GM12874 (cell line): Measurements from ENCODE around the gene RGL1.

Experiments
- CTCF ChIP-seq: IDR thresholded peaks from 2 replicates; pipeline ENCODE4 v1.5.1; 2011; ENCODE audit warnings: low read depth, mild to moderate bottlenecking, control low read depth, low read length, moderate library complexity; ENCODE audit not compliant: insufficient read depth

Gene RGL1

DNA sequence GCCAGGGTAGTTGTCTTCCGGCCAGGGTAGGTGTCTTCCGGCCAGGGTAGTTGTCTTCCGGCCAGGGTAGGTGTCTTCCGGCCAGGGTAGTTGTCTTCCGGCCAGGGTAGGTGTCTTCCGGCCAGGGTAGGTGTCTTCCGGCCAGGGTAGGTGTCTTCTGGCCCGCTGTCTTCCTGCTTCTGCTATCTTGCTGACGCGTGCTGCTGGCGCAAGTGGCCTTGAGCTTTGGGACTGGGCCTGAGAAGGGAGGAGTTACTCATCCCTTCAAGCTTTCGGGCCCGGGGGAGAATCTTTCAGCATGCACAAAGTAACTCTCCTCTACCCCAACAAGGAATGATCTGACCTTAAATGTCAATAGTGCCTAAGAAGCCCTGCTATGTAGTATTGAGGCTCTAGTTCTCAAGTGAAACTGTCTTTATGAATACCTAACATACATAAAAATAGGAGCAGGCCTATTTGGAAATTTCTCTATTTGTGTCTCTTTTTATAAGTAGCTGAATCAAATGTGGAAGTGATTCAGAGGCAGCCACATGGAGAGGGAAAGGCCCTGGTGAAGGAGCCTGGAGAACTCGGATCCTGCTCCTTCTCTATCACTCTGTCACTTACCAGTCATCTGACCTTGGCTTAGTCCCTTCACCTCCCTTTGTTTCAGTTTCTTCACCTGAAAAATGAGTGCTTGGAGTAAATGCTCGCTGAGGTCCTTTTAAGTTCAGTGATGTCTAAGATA lies 65.6 kb downstream of the RGL1 start:
- no peak for TF ChIP-seq CTCF

- TF ChIP-seq CTCF: no peak
Observed at GRCh38 chr1:183871142-183871541, 66.2 kb downstream of the RGL1 start.

GRCh38 chr1:183871601-183872000 lies 66.7 kb downstream of the RGL1 start:
- no peak for TF ChIP-seq CTCF

DNA sequence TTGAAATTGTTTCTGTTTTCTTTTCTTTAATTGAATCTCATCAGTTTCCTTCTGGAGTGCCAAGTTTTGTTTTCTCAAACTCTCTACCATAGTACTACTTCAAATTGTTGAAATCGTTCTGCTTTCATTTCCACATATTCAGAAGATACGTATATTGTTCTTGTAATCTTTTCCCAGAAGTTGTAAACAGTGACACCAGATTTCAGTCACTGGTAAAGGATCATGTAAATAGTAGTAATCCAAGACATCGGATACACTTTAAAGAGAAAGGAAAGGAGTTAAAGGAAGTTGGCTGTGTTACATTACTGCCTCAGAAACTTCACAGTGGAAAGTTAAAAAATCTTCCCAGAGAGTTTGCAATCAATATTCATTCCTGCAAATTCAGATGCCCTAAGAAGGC lies 67.5 kb downstream of the RGL1 start:
- TF ChIP-seq CTCF: no peak

DNA sequence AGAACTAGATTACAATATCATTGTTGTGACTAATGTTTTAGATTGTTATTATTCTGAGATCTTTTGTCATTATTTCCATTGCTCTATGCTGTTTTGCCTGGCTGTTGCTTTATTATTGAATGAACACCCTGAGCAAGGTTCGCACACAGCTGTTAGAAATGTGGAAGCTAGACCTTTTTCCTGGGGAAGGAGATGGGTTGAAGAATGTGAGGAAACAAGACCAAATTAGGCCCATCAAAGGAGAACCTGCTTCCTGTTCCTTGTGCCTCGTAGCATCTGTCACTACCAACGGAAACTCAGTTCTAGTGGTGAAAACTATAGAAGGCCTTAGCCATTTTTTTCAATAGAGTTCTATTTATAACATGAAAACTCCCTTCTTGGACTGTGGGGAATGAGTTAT lies 68.7 kb downstream of the RGL1 start:
- TF ChIP-seq CTCF: no peak

GRCh38 chr1:183876309-183876708 lies 71.4 kb downstream of the RGL1 start:
- no peak for TF ChIP-seq CTCF

DNA sequence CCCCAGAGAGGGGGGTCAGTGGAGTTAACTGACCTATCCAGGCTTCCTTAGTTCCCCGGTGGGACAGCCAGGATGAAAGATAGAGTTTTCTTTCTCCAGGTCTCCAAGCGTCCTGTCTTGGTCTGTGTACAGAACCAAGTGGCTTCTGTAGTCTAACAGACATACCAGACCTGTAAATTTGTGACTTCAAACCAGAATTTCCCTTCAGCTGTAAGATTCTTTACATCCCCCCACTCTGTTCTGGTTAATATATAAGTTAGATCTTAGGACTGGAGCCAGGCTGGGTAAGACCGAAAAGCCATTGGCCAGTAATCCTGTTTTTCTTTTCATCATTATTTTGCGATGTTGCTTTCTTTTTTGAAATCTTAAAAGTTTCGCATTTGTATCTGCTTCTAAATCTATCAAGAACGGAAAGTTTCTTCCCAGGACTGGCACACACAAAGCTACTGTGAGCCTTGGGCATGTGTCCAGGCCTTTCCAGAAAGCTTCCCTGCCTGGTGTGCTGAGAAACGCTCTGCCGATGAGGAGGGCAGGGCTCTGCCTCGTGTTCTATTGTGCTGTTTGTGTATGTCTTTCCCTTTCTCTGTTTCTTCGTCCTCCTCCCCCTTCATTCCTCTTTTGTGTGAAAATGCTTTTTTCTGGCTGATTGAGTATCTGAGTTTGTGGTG lies 72.3 kb downstream of the RGL1 start:
- TF ChIP-seq CTCF: no peak
